HuH-7.5 (cell line): Measurements from ENCODE around the gene ATP1A4.

Experiments
- DNase-seq: peaks from one replicate; pipeline ENCODE4 v3.0.0; 2011; ENCODE audit warnings: low spot score

The ATP1A4 gene

DNA sequence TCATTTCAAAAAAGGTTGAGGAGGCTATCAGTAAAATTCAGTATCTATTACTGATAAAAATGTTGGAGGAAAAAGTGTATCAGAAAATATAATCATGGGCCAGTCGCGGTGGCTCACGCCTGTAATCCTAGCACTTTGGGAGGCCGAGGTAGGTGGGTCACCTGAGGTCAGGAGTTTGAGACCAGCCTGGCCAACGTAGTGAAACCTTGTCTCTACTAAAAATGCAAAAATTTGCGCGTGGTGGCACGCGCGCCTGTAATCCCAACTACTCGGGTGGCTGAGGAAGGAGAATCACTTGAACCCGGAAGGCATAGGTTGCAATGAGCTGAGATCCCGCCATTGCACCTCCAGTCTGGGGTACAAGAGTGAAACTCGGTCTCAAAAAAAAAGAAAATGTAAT is 5.3 kb upstream of the ATP1A4 start:
- DNase-seq: no peak

DNA sequence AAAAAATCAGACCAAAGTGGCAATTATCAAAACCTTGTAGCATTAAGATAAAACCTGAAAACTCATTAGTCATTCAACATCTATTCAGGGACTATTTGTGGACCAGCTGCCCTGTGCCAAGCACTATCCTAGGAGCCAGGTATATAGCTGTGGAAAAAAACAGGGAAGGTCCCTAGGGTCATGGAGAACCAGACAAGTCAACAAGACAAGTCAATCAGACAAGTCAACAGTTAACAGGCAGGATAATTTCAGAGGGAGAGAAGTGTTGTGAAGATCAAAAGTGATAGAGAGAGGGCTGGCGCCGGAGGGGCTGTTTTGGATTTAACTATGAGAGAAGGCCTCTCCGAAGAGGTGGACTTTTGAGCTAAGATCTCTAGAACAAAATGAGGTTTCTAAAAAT is 3.3 kb upstream of the ATP1A4 start:
- DNase-seq: no peak

DNA sequence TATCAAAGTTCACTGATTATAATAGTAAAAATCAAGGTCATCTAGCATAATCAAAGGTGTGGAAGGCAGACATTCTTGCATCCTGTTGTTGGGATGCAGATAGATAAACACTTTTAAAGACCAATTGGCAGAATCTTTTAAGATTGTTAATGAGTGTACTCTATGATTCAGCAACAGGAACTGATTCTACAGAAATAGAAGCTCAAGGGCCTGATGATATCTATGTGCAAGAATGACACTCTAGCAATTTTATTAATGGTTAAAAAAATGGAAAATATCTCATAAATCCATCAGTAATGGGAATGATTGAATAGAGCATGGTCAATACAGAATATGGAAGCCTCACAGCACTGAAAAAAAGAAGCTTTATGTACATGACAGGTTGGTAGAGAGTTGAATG is 2.2 kb upstream of the ATP1A4 start:
- DNase-seq: no peak

DNA sequence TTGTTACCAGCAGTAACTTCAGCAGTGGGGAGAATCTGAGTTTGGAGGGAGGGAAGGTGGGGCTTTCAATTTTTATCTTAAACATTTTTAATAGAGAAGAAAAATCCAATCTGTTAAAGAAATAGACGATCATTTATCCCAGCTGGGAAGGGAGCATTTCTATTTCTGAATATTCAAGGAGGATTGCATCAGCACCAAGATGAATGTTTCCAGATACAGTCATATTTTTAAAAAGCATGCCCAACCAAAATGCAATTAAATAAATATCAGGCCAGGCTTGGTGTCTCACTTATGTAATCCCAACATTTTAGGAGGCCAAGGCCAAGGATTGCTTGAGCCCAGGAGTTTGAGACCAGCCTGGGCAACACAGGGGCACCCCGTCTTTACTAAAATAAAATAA is 1.7 kb upstream of the ATP1A4 start:
- no peak for DNase-seq

DNA sequence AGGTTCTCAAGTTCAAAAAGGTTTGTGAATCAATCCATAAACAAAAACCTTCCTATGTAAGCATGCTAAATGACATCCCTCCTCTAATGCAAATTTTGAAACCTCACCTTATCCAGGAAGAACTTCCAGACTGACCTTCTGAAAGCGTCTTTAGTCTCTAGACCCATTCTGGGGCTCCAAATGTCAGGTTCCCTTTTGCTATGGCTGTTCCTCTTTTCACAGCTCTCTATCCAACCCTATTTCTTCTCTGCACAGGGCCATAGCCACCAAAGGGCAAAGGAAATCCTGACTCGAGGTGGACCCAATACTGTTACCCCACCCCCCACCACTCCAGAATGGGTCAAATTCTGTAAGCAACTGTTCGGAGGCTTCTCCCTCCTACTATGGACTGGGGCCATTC is 3.4 kb downstream of the ATP1A4 start:
- DNase-seq: no peak

DNA sequence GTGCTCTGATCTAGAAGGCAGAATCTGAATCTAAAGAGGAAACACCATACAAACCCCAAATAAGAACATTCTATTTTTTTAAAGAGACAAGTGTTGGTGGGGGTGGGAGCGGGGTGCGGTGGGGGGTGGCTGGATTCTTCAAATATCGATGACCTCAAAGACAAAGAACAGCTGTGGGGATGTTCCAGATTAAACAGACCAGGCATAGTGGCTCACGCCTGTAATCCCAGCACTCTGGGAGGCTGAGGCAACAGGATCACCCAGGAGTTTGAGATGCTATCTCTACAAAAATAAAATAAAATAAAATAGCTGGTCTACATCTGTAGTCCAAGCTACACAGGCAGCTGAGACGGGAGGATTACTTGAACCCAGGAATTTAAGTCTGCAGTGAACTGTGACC is 5.0 kb downstream of the ATP1A4 start:
- no peak for DNase-seq

DNA sequence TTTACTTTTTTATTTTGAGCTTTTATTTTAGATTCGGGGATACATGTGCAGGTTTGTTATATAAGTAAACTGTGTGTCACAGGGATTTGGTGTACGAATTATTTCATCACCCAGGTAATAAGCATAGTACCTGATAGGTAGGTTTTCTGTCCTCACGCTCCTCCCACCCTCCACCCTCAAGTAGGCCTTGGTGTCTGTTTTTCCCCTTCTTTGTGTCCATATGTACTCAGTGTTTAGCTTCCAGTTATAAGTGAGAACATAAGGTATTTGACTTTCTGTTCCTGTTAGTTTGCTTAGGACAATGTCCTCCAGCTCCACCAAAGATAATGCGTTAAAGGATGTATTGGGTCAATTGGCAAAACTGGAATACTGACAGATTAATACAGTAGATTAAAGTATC is 5.8 kb downstream of the ATP1A4 start:
- no peak for DNase-seq

DNA sequence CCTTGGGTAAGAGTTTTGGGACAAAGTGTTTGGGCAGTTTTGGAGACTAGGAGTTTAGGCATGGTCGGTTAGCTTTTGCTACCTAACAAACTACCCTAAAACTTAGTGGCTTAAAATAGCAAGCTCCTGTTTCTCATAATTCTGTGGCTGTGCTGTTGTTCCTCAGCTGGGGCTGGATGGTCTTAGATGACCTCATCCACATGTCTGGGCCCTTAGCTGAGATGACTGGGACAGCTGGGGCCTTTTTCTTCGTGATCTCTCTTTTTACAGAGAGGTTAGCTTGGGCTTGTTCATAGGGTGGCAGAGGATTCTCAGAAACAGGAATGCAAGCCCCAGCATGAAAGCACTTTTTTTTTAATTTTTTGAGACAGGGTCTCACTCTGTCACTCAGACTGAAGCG is 6.6 kb downstream of the ATP1A4 start:
- DNase-seq: no peak

DNA sequence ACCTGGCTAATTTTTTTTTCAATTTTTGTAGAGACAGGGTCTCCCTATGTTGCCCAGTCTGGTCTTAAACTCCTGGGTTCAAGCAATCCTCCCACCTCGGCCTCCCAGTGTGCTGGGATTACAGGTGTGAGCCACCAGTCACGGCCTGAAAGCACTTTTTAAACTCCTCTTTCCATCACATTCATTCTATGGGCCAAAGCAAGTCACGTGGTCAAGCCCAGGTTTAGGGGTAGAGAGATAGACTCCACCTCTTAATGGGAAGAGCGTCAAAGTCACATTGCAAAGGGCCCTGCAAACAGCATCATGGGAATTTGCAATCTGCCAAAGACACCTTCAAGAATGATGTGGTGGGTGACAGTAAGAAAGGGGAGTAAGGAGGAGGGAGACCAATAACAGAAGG is 7.1 kb downstream of the ATP1A4 start:
- no peak for DNase-seq

DNA sequence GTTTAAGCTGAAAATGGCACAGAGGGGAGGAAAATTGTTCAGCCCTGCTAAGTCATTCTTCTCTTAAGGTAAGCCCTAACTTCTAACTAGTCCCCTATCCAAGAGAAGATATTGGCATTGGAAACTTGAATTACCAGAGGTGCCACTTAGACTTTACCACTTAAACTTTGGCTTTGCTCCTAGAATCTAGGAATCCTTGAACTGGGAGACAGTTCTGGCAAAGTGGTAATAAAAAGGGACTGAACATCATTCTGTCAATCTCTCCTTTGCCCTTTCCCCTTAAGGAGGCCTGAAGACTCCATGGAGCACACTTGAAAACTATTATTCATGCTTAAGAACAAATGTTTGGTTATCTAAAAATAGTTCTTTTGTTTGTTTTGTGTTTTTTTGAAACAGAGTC is 8.4 kb downstream of the ATP1A4 start:
- no peak for DNase-seq

DNA sequence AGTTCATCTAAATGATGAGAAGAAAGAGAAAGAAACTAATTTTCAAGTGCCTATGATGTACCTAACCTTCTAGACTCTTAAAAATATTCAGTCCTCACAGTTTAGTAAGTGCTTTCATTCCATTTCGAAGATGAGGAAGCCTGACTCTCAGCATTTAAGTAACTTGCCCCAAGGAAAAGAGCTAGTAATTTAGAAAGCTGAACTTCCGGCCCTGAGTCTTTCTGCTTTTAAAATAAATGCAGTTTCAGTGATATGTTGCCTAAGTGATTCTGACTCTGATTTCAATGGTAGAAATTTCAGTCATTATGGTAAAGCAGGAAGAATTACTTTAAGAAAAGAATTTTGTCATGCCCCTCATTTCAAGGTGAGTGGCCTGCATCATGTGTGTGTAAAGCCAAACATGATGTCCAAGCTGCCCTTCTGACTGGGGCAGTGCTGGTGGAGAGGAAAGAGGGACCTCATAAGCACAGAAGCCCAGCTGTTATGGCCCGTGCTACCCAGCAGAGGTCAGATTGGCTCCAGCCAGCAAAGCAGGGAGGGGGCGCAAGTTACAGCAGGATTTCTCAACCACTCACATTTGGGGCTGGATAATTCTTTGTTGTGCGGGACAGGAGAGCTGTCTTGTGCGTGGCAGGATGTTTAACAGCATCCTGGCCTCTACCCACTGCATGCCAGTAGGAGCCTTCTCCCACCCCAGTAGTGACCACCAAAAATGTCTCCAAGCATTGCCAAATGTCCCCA is 10.7 kb downstream of the ATP1A4 start:
- DNase-seq: no peak

DNA sequence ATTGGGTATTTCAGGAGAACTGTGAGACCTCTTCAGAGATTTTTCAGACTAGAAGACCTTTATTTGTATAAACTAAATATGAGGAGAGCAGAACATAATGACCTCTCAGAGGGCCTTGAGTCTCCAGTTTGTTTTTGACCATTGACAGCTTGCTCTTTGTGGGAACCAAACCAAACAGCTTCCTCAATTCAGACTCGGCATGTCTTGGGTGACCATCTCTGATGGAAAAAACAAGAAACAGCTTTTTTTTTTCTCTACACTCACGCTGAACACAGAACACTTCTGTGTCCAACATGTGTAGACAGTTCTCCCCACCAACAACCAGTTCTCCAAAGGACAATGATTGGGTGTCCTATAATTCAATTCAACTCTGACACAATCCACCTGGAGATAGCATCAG is 11.5 kb downstream of the ATP1A4 start:
- DNase-seq: no peak

DNA sequence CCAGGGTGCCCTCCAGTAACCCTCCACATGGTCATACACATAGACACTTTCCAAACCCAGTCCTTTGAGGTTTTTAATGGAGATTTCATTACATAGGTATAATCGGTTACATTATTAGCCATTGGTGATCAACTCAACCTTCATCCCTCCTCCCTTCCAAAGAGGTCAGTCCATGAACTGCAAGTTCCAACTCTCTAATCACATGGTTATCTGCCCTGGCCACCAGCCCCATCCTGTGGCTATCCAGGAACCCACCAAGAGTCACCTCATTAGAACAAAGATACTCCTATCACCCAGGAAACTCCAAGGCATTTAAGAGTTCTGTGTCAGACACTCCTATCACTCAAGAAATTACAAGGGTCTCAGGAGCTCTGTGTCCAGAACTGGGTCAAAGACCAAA is 12.2 kb downstream of the ATP1A4 start:
- no peak for DNase-seq

DNA sequence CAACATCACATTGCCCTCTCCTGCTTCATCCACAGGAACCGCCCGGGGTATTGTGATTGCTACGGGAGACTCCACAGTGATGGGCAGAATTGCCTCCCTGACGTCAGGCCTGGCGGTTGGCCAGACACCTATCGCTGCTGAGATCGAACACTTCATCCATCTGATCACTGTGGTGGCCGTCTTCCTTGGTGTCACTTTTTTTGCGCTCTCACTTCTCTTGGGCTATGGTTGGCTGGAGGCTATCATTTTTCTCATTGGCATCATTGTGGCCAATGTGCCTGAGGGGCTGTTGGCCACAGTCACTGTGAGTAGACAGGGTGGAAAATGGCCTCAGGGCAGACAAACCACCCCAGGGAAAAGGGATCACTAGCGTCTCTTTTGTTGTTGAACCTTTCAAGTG is 12.7 kb downstream of the ATP1A4 start:
- no peak for DNase-seq

DNA sequence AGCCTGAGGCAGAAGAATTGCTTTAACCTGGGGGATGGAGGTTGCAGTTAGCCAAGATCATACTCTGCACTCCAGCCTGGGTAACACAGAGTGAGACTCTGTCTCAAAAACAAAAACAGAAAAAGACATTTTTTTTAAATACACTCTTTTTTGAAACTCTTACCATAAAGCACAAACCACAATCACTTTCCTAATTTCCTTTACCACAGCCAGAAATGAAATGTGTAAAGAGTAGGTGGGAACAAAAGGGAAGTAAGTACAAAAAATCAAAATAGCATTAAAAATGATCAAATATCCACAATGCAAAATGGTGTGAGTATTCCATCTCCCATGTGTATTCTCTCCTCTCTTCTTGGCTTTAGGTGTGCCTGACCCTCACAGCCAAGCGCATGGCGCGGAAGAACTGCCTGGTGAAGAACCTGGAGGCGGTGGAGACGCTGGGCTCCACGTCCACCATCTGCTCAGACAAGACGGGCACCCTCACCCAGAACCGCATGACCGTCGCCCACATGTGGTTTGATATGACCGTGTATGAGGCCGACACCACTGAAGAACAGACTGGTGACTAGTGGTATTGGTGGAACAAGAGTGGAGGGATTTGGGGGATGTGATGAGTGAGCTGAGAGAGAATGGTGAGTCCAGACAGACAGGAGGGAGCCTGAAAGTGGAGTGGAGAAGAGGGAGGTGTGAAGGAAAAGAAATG is 14.9 kb downstream of the ATP1A4 start:
- no peak for DNase-seq

DNA sequence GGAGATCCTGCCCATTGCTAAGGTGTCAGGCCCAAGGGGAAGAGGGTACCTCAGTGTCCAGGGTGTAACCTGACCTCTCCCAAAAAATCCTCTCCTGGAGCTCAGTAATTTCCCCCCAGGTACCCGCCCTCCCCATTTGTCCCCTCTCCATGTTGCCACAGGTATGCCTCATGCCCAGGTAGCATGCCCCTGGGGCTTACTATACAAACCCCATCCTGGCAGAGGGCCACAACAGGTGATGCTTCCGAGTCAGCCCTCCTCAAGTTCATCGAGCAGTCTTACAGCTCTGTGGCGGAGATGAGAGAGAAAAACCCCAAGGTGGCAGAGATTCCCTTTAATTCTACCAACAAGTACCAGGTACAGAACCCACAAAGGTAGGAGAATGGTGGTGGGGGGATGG is 15.7 kb downstream of the ATP1A4 start:
- no peak for DNase-seq

DNA sequence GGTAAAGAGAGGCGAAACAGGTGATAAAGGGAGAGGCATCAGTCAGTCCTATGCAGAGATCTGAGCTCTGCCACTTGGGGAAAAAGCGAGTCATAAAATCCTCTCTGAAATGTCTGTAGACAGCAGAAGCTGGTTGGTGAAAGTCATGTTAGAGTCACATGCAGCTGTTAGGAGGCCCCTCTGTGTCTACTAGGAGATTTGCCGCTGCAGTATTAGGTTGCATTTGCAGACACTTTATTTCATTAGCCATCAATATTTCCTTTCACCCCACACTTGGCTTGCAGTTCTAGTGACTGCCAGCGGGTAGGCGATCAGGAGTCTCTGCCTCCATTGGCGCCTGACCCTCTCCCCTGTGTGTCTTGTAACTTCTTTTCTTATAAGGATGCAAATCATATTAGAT is 16.2 kb downstream of the ATP1A4 start:
- DNase-seq: no peak

DNA sequence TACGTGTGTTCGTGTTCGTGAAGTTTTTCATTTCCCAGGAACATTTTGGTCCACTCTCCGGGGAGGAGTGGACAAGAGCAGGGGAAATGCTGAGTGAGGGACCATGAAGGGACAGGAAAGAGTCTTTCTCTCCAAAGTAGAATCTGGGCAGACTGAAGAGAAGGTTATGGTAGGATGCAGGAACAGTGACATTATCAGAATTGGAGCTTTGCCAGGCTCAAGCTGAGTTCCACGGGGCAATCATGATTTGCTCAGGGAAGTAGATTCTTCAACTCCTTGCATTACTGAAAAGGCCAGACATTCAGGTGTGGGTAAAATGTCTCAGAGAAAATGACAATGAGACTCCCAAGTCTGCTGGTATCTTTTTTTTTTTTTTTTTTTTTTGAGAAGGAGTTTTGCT is 16.6 kb downstream of the ATP1A4 start:
- no peak for DNase-seq

DNA sequence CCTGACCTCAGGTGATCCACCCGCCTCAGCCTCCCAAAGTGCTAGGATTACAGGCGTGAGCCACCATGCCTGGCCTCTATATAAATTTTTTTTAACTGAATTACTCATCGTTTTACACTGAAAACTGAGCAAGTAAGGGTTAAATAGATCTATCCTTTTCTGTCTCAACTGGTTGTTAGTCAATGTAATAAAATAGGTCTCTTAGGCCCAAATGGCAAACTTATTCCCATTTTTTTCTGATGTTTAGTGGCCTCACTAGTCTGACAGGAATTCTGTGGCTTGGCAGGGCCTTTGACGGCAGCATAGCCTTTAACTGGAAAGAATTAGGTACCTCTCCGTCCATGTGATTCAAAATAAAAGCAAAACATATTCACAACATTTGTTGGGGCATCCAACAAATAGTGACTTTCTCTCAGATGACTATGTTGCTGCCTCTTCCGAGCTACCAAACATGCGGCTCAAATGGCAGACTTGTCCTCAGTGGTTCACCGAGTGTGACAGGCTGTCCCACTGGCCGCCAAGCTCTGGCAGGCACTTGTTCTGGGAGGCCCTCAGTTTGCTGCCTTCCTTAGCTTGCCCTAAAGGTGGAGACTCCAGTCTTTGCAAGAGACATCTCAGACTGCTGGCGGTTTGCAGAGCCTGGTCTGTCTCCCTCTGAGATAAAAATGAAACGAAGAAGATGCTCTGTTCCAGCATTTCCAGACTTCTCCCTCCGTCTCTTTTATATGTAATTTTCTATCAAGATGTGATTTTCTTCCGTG is 17.4 kb downstream of the ATP1A4 start:
- DNase-seq: no peak

DNA sequence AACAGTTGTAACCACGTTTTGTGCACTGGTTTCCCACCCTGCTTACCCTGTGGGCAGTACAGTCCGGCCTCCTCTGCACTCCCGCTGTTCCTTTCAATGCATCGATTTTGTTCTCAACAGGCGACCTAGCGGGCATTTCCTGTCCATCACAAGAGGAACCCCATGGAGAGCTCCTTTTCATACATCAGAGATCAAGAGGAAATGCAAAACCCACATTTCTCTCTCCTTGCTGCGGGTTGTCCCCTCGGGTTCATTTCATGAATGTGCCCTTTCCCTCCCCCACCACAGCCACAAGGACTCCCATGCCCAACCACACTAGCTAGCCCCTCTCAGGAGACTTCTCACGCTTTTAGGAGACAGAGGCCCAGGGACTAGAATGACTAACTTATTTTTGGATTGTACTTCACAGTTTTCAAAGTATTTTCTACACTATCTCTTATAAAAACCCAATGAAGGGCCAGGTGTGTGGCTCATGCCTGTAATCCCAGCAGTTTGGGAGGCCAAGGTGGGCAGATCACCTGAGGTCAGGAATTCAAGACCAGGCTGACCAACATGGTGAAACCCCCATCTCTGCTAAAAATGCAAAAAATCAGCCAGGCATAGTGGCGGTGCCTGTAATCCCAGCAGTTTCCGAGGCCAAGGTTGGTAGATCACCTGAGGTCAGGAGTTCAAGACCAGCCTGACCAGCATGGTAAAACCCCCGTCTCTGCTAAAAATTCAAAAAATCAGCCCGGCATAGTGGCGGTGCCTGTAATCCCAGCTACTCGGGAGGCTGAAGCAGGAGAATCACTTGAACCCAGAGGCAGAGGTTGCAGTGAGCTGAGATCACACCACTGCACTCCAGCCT is 18.4 kb downstream of the ATP1A4 start:
- no peak for DNase-seq

DNA sequence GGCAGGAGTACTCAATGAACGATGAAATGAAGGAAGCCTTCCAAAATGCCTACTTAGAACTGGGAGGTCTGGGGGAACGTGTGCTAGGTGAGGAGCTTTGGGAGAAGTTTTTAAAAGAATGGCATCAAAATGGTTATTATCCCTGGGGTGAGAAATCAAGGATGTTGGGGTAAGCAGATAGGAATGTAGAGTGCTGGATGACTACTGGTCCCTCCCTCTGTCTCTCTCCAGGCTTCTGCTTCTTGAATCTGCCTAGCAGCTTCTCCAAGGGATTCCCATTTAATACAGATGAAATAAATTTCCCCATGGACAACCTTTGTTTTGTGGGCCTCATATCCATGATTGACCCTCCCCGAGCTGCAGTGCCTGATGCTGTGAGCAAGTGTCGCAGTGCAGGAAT is 20.0 kb downstream of the ATP1A4 start:
- DNase-seq: no peak

DNA sequence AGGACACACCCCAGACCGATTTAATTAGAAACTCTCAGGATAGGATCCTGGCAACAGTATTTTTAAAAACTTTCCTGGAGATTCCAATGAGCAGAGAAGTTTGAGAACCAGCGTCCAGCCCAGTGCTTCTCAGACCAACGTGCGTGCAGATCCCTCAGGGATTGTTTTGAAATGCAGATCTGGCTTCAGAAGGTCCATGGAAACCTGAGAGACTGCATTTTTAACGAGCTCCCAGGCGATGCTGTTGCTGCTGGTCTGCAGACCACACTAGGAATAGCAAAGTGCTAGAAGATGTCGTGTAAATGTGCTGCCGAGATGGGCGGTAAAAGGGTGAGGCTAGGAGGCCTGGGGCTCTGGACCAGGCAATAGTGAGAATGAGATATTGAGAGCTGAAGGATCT is 20.6 kb downstream of the ATP1A4 start:
- no peak for DNase-seq
